H9 (cell line): ENCODE data around the gene TMC8. TPM values are rescaled to one million over a fixed set of nuclear protein-coding genes. Genes with fewer than 3 reads are reported as not detected.

Experiments
- DNase-seq: peaks from one replicate; pipeline ENCODE4 v3.0.0-alpha.2; 2017
- H2AFZ ChIP-seq: one replicate; pipeline ENCODE4 v1.6.1; 2013; ENCODE audit warnings: mild to moderate bottlenecking, low read length, control low read depth, moderate library complexity
- H2AK5ac ChIP-seq: 2 replicates; pipeline ENCODE4 v1.6.1; 2013; ENCODE audit warnings: low read length, control low read depth, mixed read lengths; ENCODE audit not compliant: insufficient read length
- H2BK120ac ChIP-seq: one replicate; pipeline ENCODE4 v1.6.1; 2013; ENCODE audit warnings: low read depth, mild to moderate bottlenecking, low read length, control low read depth, inconsistent platforms; ENCODE audit not compliant: poor library complexity, severe bottlenecking
- H2BK12ac ChIP-seq: 2 replicates; pipeline ENCODE4 v1.6.1; 2013; ENCODE audit warnings: low read length, control low read depth, mixed read lengths, low read depth; ENCODE audit not compliant: insufficient read length
- H2BK15ac ChIP-seq: 2 replicates; pipeline ENCODE4 v1.6.1; 2013; ENCODE audit warnings: low read depth, low read length, control low read depth
- H2BK20ac ChIP-seq: one replicate; pipeline ENCODE4 v1.6.1; 2013; ENCODE audit warnings: low read depth, mild to moderate bottlenecking, low read length, control low read depth, inconsistent platforms; ENCODE audit not compliant: poor library complexity, severe bottlenecking
- H2BK5ac ChIP-seq: 2 replicates; pipeline ENCODE4 v1.6.1; 2013; ENCODE audit warnings: low read length, control low read depth, mixed read lengths; ENCODE audit not compliant: insufficient read length
- H3K14ac ChIP-seq: 2 replicates; pipeline ENCODE4 v1.6.1; 2013; ENCODE audit warnings: low read length, control low read depth; ENCODE audit not compliant: insufficient read depth
- H3K18ac ChIP-seq: 2 replicates; pipeline ENCODE4 v1.6.1; 2013; ENCODE audit warnings: low read depth, mild to moderate bottlenecking, mixed read lengths, low read length, control low read depth; ENCODE audit not compliant: insufficient read length
- H3K23ac ChIP-seq: 2 replicates; pipeline ENCODE4 v1.6.1; 2013; ENCODE audit warnings: low read length, control low read depth, mixed read lengths, low read depth; ENCODE audit not compliant: insufficient read length
- H3K23me2 ChIP-seq: 2 replicates; pipeline ENCODE4 v1.6.1; 2013; ENCODE audit warnings: low read depth, mild to moderate bottlenecking, mixed read lengths, low read length, control low read depth; ENCODE audit not compliant: insufficient read length, poor library complexity, severe bottlenecking
- H3K27ac ChIP-seq: 2 replicates; pipeline ENCODE4 v1.5.1; 2013; ENCODE audit warnings: low read length, control low read depth, mixed read lengths, low read depth; ENCODE audit not compliant: insufficient read length
- H3K27me3 ChIP-seq: 2 replicates; pipeline ENCODE4 v1.6.1; 2013; ENCODE audit warnings: low read length, control low read depth, inconsistent platforms; ENCODE audit not compliant: insufficient read depth
- H3K4ac ChIP-seq: 2 replicates; pipeline ENCODE4 v1.6.1; 2013; ENCODE audit warnings: low read depth, mild to moderate bottlenecking, control low read depth, inconsistent platforms, low read length, moderate library complexity
- H3K4me1 ChIP-seq: 2 replicates; pipeline ENCODE4 v1.6.1; 2013; ENCODE audit warnings: low read length, control low read depth, inconsistent platforms; ENCODE audit not compliant: insufficient read depth
- H3K4me2 ChIP-seq: 2 replicates; pipeline ENCODE4 v1.6.1; 2013; ENCODE audit warnings: low read length, control low read depth, mixed read lengths; ENCODE audit not compliant: insufficient read length, insufficient read depth
- H3K56ac ChIP-seq: 2 replicates; pipeline ENCODE4 v1.6.1; 2013; ENCODE audit warnings: low read depth, mild to moderate bottlenecking, mixed read lengths, low read length, control low read depth; ENCODE audit not compliant: insufficient read length
- H3K79me1 ChIP-seq: 2 replicates; pipeline ENCODE4 v1.6.1; 2013; ENCODE audit warnings: low read depth, mild to moderate bottlenecking, moderate library complexity, low read length, control low read depth, inconsistent platforms; ENCODE audit not compliant: insufficient read depth, poor library complexity, severe bottlenecking
- H3K79me2 ChIP-seq: 2 replicates; pipeline ENCODE4 v1.6.1; 2013; ENCODE audit warnings: low read length, control low read depth, inconsistent platforms; ENCODE audit not compliant: insufficient read depth
- H3K9ac ChIP-seq: 2 replicates; pipeline ENCODE4 v1.6.1; 2013; ENCODE audit warnings: low read length, control low read depth, mixed read lengths; ENCODE audit not compliant: insufficient read length; ENCODE audit errors: extremely low read depth
- H3K9me3 ChIP-seq: one replicate; pipeline ENCODE4 v1.6.1; 2013; ENCODE audit warnings: low read depth, low read length, inconsistent platforms; ENCODE audit not compliant: control insufficient read depth
- H3T11ph ChIP-seq: one replicate; pipeline ENCODE4 v1.6.1; 2013; ENCODE audit warnings: mild to moderate bottlenecking, low read length, control low read depth, inconsistent platforms
- H4K20me1 ChIP-seq: one replicate; pipeline ENCODE4 v1.6.1; 2013; ENCODE audit not compliant: control insufficient read depth, insufficient read length, insufficient read depth
- H4K5ac ChIP-seq: 2 replicates; pipeline ENCODE4 v1.6.1; 2013; ENCODE audit warnings: low read depth, mild to moderate bottlenecking, mixed read lengths, low read length, control low read depth; ENCODE audit not compliant: insufficient read length
- H4K8ac ChIP-seq: replicated peaks from 2 replicates; pipeline ENCODE4 v1.6.1; 2013; ENCODE audit warnings: low read length, control low read depth, mixed read lengths, low read depth; ENCODE audit not compliant: insufficient read length
- H4K91ac ChIP-seq: 2 replicates; pipeline ENCODE4 v1.6.1; 2013; ENCODE audit warnings: low read depth, mild to moderate bottlenecking, moderate library complexity, mixed read lengths, low read length, control low read depth; ENCODE audit not compliant: insufficient read length
- H3K27ac Mint-ChIP-seq, 3 experiments: 2 replicates in 2 of 3; 3 replicates in 1 of 3; pipeline ENCODE4 v1.8.0; 2020 to 2021; ENCODE audit warnings: mixed read lengths in 3 of 3, mild to moderate bottlenecking in 1 of 3, moderate library complexity in 1 of 3
- H3K27me3 Mint-ChIP-seq: 2 replicates; pipeline ENCODE4 v1.8.0; 2021; ENCODE audit warnings: low read depth, mild to moderate bottlenecking, moderate library complexity, mixed read lengths
- H3K36me3 Mint-ChIP-seq, 3 experiments: 2 replicates in 2 of 3; 3 replicates in 1 of 3; pipeline ENCODE4 v1.8.0; 2020 to 2021; ENCODE audit warnings: low read depth in 3 of 3, mixed read lengths in 3 of 3; ENCODE audit not compliant: insufficient read depth in 1 of 3
- H3K4me1 Mint-ChIP-seq, 2 experiments: 2 replicates each; pipeline ENCODE4 v1.8.0; 2020; ENCODE audit warnings: mixed read lengths in 2 of 2
- H3K4me3 Mint-ChIP-seq, 2 experiments: 2 replicates in 1 of 2; 3 replicates in 1 of 2; pipeline ENCODE4 v1.8.0; 2020 to 2021; ENCODE audit warnings: mild to moderate bottlenecking in 2 of 2, mixed read lengths in 2 of 2, moderate library complexity in 1 of 2
- H3K9me3 Mint-ChIP-seq, 2 experiments: 2 replicates in 1 of 2; 3 replicates in 1 of 2; pipeline ENCODE4 v1.8.0; 2020; ENCODE audit warnings: mild to moderate bottlenecking in 2 of 2, mixed read lengths in 2 of 2, moderate library complexity in 1 of 2
- CTCF ChIP-seq: fragments of 200-600 bp; sonication (generic); conservative IDR thresholded peaks from 3 replicates; pipeline ENCODE4 v1.8.0; 2021; ENCODE audit warnings: antibody characterized with exemption, mild to moderate bottlenecking
- WGBS: extraction: QIAGEN DNeasy Blood & Tissue Kit; methylation state at CpG from one replicate; pipeline ENCODE4 v1.1.7; 2013; ENCODE audit warnings: missing lambda C conversion rate, low lambda C conversion rate, mixed read lengths; ENCODE audit not compliant: insufficient read length; ENCODE audit errors: extremely low coverage; 5-methylcytosine and 5-hydroxymethylcytosine counted together
- total RNA-seq: library from RNA; stranded (reverse); gene quantifications from 2 replicates; pipeline ENCODE4 v1.2.1, GENCODE V29; 2021

TMC8 gene
- total RNA-seq, 1 experiment from 2014 or later = 1.0 TPM

- no peak for DNase-seq
- no peak overlapping the region for H3K27ac ChIP-seq
- no peak overlapping the region for H4K5ac ChIP-seq
- no peak for TF ChIP-seq CTCF
- Mint-ChIP-seq H3K4me3 (no peak overlapping the region), H3K9me3 (peaks cover 12 to 14% of the 10 kb centered on the region in 2 experiments), H3K36me3 (peaks cover 31 to 53% (median 47%) of the 10 kb centered on the region in 3 experiments), H3K4me1 (peaks cover 5 to 6% of the 10 kb centered on the region in 2 experiments; a peak in 3 of 4 replicates), H3K27ac (peak overlapping the region in 2 of 3 experiments; percentile 51 to 71; a peak in 2 of 7 replicates), H3K27me3 (no peaks in the 10 kb centered on the region)
- H2BK120ac ChIP-seq = no peak overlapping the region
- H3K9ac ChIP-seq = no peak overlapping the region
- no peak overlapping the region for H3K56ac ChIP-seq
- H3K14ac ChIP-seq = no peak overlapping the region
- H3K23ac ChIP-seq = no peak overlapping the region
- peaks cover 12% of the 10 kb centered on the region for H3K9me3 ChIP-seq
- H3K18ac ChIP-seq = no peak overlapping the region
- H3K4me1 ChIP-seq = no peaks in the 10 kb centered on the region
- no peaks in the 10 kb centered on the region for H3K79me2 ChIP-seq
- H3K23me2 ChIP-seq = no peaks in the 10 kb centered on the region
- H4K91ac ChIP-seq = no peak overlapping the region
- H3K27me3 ChIP-seq = no peaks in the 10 kb centered on the region
- no peak overlapping the region for H3K4ac ChIP-seq
- no peak overlapping the region for H2AFZ ChIP-seq
- no peak overlapping the region for H2AK5ac ChIP-seq
- H2BK12ac ChIP-seq = no peak overlapping the region
- no peak overlapping the region for H2BK20ac ChIP-seq
- H2BK5ac ChIP-seq = no peak overlapping the region
- H4K8ac ChIP-seq = no peak overlapping the region
- no peak overlapping the region for H3T11ph ChIP-seq
- no peaks in the 10 kb centered on the region for H3K79me1 ChIP-seq
- H2BK15ac ChIP-seq = no peak overlapping the region
- no peaks in the 10 kb centered on the region for H4K20me1 ChIP-seq
- no CpG with 5 or more reads among the region's 16 CpGs for WGBS
- H3K4me2 ChIP-seq = no peak overlapping the region
Observed at GRCh38 chr17:78105101-78105500, 25.5 kb upstream of the TMC8 start.
